Fibroblast of lung (primary cell): ENCODE results near the gene IMMP1L. TPM values are rescaled to one million over a fixed set of nuclear protein-coding genes. Genes with fewer than 3 reads are reported as not detected.

Experiments used
- DNase-seq, 2 donors: peaks; one replicate each; pipeline versions ENCODE4 v3.0.0 to v3.0.0-alpha.2; 2010; ENCODE audit warnings: low read depth in 2 of 2
- H2AFZ ChIP-seq: 2 replicates; pipeline ENCODE4 v1.5.1; 2012; ENCODE audit warnings: low read length, control low read depth, inconsistent platforms
- H3K27ac ChIP-seq: 2 replicates; pipeline ENCODE4 v1.5.1; 2011; ENCODE audit warnings: low read length, control low read depth; ENCODE audit not compliant: insufficient read depth
- H3K27me3 ChIP-seq: 2 replicates; pipeline ENCODE4 v1.5.1; 2011; ENCODE audit warnings: mild to moderate bottlenecking, low read length; ENCODE audit not compliant: control insufficient read depth, insufficient read depth
- H3K36me3 ChIP-seq: 2 replicates; pipeline ENCODE4 v1.5.1; 2011; ENCODE audit warnings: low read length; ENCODE audit not compliant: control insufficient read depth, insufficient read depth
- H3K4me1 ChIP-seq: 2 replicates; pipeline ENCODE4 v1.5.1; 2011; ENCODE audit warnings: low read length; ENCODE audit not compliant: control insufficient read depth, insufficient read depth; ENCODE audit errors: extremely low read depth
- H3K4me2 ChIP-seq: 2 replicates; pipeline ENCODE4 v1.5.1; 2011; ENCODE audit warnings: low read length, control low read depth; ENCODE audit not compliant: insufficient read depth; ENCODE audit errors: extremely low read depth
- H3K4me3 ChIP-seq, 4 experiments: fragments of 200-600 bp in 1 of 4; sonication (generic) in 1 of 4; replicated peaks in 1 of 4; 2 replicates each; pipeline ENCODE4 v1.5.1; 2011 to 2016; ENCODE audit warnings: low read length in 4 of 4, low read depth in 3 of 4, mild to moderate bottlenecking in 3 of 4, control low read depth in 2 of 4, inconsistent platforms in 1 of 4, mixed read lengths in 1 of 4; ENCODE audit not compliant: insufficient read depth in 1 of 4; ENCODE audit errors: control extremely low read depth in 1 of 4
- H3K79me2 ChIP-seq: 2 replicates; pipeline ENCODE4 v1.5.1; 2012; ENCODE audit warnings: mild to moderate bottlenecking, low read length, inconsistent platforms; ENCODE audit not compliant: control insufficient read depth, insufficient read depth
- H3K9ac ChIP-seq: 2 replicates; pipeline ENCODE4 v1.5.1; 2011; ENCODE audit warnings: mild to moderate bottlenecking, low read length, control low read depth; ENCODE audit not compliant: insufficient read depth
- H3K9me3 ChIP-seq: 2 replicates; pipeline ENCODE4 v1.5.1; 2012; ENCODE audit warnings: low read depth, low read length; ENCODE audit not compliant: control insufficient read depth, insufficient read depth
- H4K20me1 ChIP-seq: 2 replicates; pipeline ENCODE4 v1.5.1; 2011; ENCODE audit warnings: low read length; ENCODE audit not compliant: control insufficient read depth, insufficient read depth; ENCODE audit errors: extremely low read depth
- EZH2 ChIP-seq: IDR thresholded peaks from 2 replicates; pipeline ENCODE4 v1.5.1; 2012; ENCODE audit warnings: low read length, control low read depth, mild to moderate bottlenecking; ENCODE audit errors: missing control alignments
- polyA plus RNA-seq, 2 donors: library from polyadenylated mRNA; depleted of rRNA in 1 of 2; stranded (reverse) in 1 of 2; unstranded in 1 of 2; fragments of >200 nt; gene quantifications; 2 replicates each; pipeline ENCODE4 v1.2.1, GENCODE V29; 2011 to 2012; ENCODE audit warnings: missing spikeins in 1 of 2
- total RNA-seq: library from RNA; depleted of rRNA; stranded (reverse); fragments of >200 nt; gene quantifications from 2 replicates; pipeline ENCODE4 v1.2.1, GENCODE V29; 2014
- TF ChIP-seq, protein P1 (sequence below), 2 donors: IDR thresholded peaks in 1 of 2; conservative IDR thresholded peaks in 1 of 2; 1 replicate in 1 of 2; 2 replicates in 1 of 2; pipeline ENCODE4 v1.5.1; 2011 to 2012; ENCODE audit warnings: low read length in 2 of 2, control low read depth in 1 of 2, inconsistent platforms in 1 of 2, low read depth in 1 of 2, mild to moderate bottlenecking in 1 of 2

IMMP1L gene
- total and polyA plus RNA-seq, 2 donors (not counting 1 experiment from before 2014, with no cell fraction given), result 10.2 to 22.2 TPM

- H3K9ac ChIP-seq, result no peak overlapping the region
- H3K4me3 ChIP-seq, result no peak overlapping the region
- H4K20me1 ChIP-seq, result no peaks in the 10 kb centered on the region
- DNase-seq, result no peak
- H2AFZ ChIP-seq, result no peak overlapping the region
- no peaks in the 10 kb centered on the region for H3K9me3 ChIP-seq
- TF ChIP-seq, protein P1, sequence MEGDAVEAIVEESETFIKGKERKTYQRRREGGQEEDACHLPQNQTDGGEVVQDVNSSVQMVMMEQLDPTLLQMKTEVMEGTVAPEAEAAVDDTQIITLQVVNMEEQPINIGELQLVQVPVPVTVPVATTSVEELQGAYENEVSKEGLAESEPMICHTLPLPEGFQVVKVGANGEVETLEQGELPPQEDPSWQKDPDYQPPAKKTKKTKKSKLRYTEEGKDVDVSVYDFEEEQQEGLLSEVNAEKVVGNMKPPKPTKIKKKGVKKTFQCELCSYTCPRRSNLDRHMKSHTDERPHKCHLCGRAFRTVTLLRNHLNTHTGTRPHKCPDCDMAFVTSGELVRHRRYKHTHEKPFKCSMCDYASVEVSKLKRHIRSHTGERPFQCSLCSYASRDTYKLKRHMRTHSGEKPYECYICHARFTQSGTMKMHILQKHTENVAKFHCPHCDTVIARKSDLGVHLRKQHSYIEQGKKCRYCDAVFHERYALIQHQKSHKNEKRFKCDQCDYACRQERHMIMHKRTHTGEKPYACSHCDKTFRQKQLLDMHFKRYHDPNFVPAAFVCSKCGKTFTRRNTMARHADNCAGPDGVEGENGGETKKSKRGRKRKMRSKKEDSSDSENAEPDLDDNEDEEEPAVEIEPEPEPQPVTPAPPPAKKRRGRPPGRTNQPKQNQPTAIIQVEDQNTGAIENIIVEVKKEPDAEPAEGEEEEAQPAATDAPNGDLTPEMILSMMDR (conservative IDR thresholded peaks at IDR 0.05 in 1 of 2, IDR thresholded peaks at IDR 0.05 in 1 of 2; ENCODE audit: low read depth in 1 of 2, low read length in 2 of 2), result no peak
- TF ChIP-seq EZH2, result no peak
- no peaks in the 10 kb centered on the region for H3K36me3 ChIP-seq
- no peaks in the 10 kb centered on the region for H3K79me2 ChIP-seq
- no peaks in the 10 kb centered on the region for H3K27me3 ChIP-seq
- no peaks in the 10 kb centered on the region for H3K4me1 ChIP-seq
- no peak overlapping the region for H3K4me2 ChIP-seq
- no peak overlapping the region for H3K27ac ChIP-seq
Measured at GRCh38 chr11:31480930-31481329, 28.5 kb downstream of the IMMP1L start.

DNA sequence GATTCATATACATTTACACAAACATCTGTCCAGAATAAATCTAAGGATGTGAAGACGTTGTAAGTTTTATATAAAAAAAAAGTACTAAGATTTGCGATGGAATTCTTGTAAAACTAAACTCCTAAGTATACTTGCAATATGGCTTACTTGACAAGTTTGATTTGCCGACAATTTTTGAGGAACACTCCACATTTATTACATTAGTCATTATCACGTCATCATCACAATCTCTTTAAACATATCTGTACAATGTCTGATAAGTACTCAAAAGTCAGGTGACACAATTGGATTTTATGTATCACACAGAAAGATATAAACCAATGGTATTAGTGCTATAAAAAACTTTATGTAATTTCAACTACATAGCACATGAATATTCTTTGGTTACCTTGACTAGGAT is 30.4 kb downstream of the IMMP1L start:
- no peaks in the 10 kb centered on the region for H4K20me1 ChIP-seq
- no peaks in the 10 kb centered on the region for H3K4me1 ChIP-seq
- H3K4me2 ChIP-seq, result no peak overlapping the region
- DNase-seq, result no peak
- H3K27me3 ChIP-seq, result no peaks in the 10 kb centered on the region
- no peaks in the 10 kb centered on the region for H3K36me3 ChIP-seq
- H2AFZ ChIP-seq, result no peak overlapping the region
- no peak overlapping the region for H3K27ac ChIP-seq
- TF ChIP-seq EZH2, result no peak
- TF ChIP-seq, protein P1 (conservative IDR thresholded peaks at IDR 0.05 in 1 of 2, IDR thresholded peaks at IDR 0.05 in 1 of 2; ENCODE audit: low read depth in 1 of 2, low read length in 2 of 2), result no peak
- no peaks in the 10 kb centered on the region for H3K79me2 ChIP-seq
- no peaks in the 10 kb centered on the region for H3K9me3 ChIP-seq
- no peak overlapping the region for H3K9ac ChIP-seq
- no peak overlapping the region for H3K4me3 ChIP-seq

DNA sequence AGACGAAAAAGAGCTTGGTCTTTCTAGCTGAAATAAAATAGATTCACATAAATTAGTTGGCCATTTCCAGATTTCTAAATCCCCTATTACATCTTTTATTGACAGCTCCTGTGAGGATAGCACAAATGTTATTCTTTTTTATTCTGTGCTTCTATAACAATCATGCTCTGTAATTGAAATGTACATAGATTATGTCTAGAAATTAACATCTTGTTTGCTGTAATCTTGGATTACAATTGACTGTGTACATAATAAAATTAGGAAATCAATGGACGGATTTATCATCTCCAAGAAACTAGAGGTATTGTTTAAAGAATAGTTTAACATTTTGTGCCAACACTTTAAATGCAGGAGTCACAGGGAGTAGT is 31.2 kb downstream of the IMMP1L start:
- no peak overlapping the region for H3K4me3 ChIP-seq
- H3K27me3 ChIP-seq, result no peaks in the 10 kb centered on the region
- no peaks in the 10 kb centered on the region for H4K20me1 ChIP-seq
- no peaks in the 10 kb centered on the region for H3K79me2 ChIP-seq
- no peak overlapping the region for H3K9ac ChIP-seq
- H3K27ac ChIP-seq, result no peak overlapping the region
- no peaks in the 10 kb centered on the region for H3K9me3 ChIP-seq
- H3K4me1 ChIP-seq, result no peaks in the 10 kb centered on the region
- H2AFZ ChIP-seq, result no peak overlapping the region
- DNase-seq, result no peak
- TF ChIP-seq, protein P1 (conservative IDR thresholded peaks at IDR 0.05 in 1 of 2, IDR thresholded peaks at IDR 0.05 in 1 of 2; ENCODE audit: low read depth in 1 of 2, low read length in 2 of 2), result no peak
- TF ChIP-seq EZH2, result no peak
- no peak overlapping the region for H3K4me2 ChIP-seq
- no peaks in the 10 kb centered on the region for H3K36me3 ChIP-seq
